ENCODE data around the gene PHC2.
A peak's percentile ranks its signal among the peaks of the same experiment; 100 is the strongest.

Gene PHC2

DNA sequence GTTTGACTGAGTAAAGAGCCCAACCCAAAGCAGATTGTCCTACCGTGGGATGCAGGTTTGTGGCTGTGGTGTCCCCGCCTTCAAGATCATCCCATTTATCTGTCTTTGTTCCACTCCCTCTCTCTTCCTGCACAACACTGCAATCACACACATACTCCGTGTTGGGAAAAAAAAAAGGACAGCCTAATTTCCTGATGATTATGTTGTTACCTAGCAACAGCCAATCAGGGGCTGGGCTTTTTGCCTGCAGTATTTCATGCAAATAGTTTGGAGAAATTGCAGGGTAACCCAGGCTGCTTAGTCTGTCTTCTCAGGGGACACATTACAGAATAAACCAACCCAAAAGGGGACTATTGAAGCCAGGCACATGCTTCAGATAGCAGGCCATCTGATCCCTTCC, 38.3 kb downstream of the PHC2 start:
- DNase-seq (ENCODE audit: low read depth in 2 of 2), result peak; percentile 50 to 60
- H3K4me3 ChIP-seq (replicated peaks in 1 of 2; ENCODE audit: low read depth in 2 of 2, low read length in 2 of 2), result no peak overlapping the region
- TF ChIP-seq, protein P1, sequence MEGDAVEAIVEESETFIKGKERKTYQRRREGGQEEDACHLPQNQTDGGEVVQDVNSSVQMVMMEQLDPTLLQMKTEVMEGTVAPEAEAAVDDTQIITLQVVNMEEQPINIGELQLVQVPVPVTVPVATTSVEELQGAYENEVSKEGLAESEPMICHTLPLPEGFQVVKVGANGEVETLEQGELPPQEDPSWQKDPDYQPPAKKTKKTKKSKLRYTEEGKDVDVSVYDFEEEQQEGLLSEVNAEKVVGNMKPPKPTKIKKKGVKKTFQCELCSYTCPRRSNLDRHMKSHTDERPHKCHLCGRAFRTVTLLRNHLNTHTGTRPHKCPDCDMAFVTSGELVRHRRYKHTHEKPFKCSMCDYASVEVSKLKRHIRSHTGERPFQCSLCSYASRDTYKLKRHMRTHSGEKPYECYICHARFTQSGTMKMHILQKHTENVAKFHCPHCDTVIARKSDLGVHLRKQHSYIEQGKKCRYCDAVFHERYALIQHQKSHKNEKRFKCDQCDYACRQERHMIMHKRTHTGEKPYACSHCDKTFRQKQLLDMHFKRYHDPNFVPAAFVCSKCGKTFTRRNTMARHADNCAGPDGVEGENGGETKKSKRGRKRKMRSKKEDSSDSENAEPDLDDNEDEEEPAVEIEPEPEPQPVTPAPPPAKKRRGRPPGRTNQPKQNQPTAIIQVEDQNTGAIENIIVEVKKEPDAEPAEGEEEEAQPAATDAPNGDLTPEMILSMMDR (IDR thresholded peaks at IDR 0.05; ENCODE audit: low read depth, low read length), result no peak

- no peak overlapping the region for H3K4me3 ChIP-seq (replicated peaks in 1 of 2; ENCODE audit: low read depth in 2 of 2, low read length in 2 of 2)
- no peak for DNase-seq (ENCODE audit: low read depth in 2 of 2)
- TF ChIP-seq, protein P1 (IDR thresholded peaks at IDR 0.05; ENCODE audit: low read depth, low read length), result no peak
These were observed 38.7 kb downstream of the PHC2 start for GRCh38 chr1:33392206-33392605.

DNA sequence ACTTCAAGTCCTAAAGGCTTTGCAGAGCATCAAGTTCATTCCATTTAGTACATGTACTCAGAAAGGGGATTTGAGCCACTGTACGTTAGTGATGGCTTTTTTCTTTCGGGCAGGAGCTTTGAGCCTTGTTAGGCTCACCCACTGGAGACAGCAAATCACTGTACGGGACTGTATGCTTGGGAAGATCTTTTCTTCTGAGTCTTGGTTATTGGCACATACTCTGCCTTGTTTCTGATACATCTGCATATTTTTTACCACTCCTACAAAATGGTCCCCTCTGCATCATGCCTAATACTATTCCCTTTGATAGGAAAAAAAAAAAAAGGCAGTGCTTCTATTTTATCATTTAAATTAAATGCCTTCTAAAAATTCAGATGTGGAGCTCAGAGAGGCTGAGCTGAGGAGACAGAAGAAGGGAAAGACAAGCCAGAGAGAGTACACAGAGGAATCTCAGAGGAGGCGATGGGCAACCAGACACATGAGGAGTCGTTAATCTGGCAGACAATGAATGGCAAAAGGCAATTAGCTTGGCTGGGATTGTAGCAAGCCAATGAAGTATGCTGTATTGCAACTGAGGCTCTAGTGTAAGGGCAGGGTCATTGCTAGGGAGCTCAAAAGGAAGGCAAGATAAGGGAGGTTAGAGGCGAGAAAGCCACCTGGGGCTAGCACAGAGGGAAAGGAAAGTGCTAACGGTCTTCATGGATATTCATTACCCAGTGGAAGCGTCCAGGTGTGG, 39.4 kb downstream of the PHC2 start:
- TF ChIP-seq, protein P1 (IDR thresholded peaks at IDR 0.05; ENCODE audit: low read depth, low read length), result no peak
- no peak for DNase-seq (ENCODE audit: low read depth in 2 of 2)
- no peak overlapping the region for H3K4me3 ChIP-seq (replicated peaks in 1 of 2; ENCODE audit: low read depth in 2 of 2, low read length in 2 of 2)

DNA sequence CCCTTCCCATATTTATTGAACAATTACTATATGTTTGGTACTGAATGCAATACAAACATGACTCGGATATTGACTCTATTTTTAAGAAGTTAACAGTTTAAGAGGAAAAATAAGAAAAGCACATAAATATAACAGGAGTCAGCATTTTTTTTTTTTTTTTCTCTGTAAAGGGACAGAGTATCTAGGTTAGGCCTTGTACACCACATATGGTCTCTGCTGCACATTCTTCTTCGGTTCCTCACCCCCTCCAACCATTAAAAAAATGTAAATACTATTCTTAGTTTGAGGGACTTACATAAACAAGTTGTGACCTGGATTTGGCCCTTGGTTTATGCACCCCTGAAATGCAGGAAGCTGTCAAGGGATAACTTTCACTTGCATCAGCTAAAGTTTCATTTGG, 40.4 kb downstream of the PHC2 start:
- peak; percentile 36 to 53 for DNase-seq (ENCODE audit: low read depth in 2 of 2)
- no peak overlapping the region for H3K4me3 ChIP-seq (replicated peaks in 1 of 2; ENCODE audit: low read depth in 2 of 2, low read length in 2 of 2)
- TF ChIP-seq, protein P1 (IDR thresholded peaks at IDR 0.05; ENCODE audit: low read depth, low read length), result no peak

- DNase-seq (ENCODE audit: low read depth in 2 of 2), result peak; percentile 41 to 71
- no peak overlapping the region for H3K4me3 ChIP-seq (replicated peaks in 1 of 2; ENCODE audit: low read depth in 2 of 2, low read length in 2 of 2)
- TF ChIP-seq, protein P1 (IDR thresholded peaks at IDR 0.05; ENCODE audit: low read depth, low read length), result no peak
These were observed 41.8 kb downstream of the PHC2 start for GRCh38 chr1:33388805-33389771.

DNA sequence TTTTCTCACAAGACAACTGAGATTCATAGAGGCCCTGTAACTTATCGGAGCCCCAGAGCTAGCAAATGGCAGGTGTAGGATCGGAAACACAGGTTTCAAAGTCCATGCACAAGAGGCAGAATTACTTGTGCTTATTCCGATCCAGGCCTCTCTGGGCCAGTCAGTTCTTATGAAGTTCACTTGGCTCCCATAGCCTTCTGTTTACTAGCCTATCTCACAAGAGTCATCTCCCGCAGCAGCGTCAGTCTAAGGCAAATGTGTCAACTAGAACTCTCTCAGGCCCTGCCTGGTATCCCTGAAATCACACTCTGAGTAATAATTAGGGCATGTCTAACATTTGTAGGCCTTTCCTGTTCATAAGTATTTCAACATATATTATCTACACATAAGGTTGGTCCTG, 43.3 kb downstream of the PHC2 start:
- DNase-seq (ENCODE audit: low read depth in 2 of 2), result peak; percentile 88 to 94
- TF ChIP-seq, protein P1 (IDR thresholded peaks at IDR 0.05; ENCODE audit: low read depth, low read length), result no peak
- H3K4me3 ChIP-seq (replicated peaks in 1 of 2; ENCODE audit: low read depth in 2 of 2, low read length in 2 of 2), result no peak overlapping the region
